GM21528 (cell line): ENCODE measurements around the gene NOB1.
"Not testable (repeated sequence)": the region's sequence is repeated elsewhere in the genome, so short reads cannot be mapped to it uniquely, and the experiment has no call there.

Experiments
- ATAC-seq: cut with Tn5 transposase; IDR thresholded peaks from one replicate; pipeline ENCODE4 v1.9.1; 2021; ENCODE audit warnings: mild to moderate bottlenecking, moderate library complexity; ENCODE audit not compliant: unreplicated experiment, low FRiP score

The NOB1 gene

DNA sequence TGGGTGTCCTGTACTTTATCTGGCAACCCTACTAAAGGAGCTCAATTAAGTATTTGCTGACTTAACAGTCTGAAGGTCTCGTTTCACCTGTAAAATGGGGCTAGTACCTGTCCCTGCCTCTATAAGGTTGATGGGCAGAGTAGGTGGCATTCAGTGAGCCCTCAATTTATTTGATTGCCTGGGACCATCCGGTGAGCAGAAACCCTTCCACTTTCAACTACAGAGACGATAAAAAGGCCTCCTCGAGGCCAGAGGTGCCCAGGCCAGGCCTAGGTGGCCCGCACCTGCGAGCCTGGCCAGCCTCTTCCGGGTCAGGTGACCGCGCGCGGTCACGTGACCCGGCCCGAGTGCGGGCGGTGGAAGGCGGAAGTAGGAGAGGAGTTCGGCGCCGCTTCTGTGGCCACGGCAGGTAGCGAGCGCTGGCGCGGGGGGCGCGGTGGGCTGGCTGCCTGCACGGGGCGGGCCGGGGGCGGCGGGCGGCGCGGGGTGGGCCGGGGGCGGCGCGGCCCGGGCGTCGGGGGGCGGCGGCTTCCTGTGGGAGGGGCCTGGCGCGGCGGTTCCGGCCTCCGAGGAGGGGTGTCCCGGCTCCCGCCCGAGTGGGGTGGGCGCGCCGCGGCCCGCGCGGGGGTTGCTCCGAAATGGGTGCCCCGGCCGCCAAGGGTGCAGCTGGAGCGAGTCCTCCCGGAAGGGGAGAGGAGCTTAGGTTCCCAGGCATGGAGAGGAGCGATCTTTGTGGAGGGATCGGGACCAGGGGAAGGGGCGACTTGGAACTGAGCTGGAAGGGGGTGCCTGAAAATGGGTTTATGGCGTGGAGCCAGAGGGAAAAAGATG lies 7.5 kb upstream of the NOB1 start, which contains the start of gene WWP2:
Gene WWP2 (plus strand): TSS at position 350 of the 831 bp plus-strand sequence. CDS start 24,679 bp downstream, outside the sequence.
- peak; percentile 70 for ATAC-seq

DNA sequence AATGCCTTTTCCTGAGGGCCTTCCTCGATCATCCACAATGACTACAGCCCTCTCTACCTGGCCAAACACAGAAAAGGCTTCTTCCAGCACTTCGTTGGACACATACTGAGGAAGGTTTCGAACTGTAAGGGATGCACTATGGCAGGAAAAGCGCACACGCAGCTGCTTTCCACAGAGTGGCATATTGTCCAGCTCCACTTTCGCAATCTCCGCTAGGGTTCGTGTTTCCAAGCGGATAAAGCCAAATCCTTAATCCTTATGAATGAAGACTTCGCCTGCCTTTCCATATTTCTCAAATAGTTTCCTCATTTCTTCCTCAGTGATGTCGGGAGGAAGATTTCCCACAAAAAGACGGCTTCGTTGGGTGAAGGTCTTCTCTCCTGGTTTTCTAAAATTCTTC lies 2.6 kb upstream of the NOB1 start:
- not testable (repeated sequence) for ATAC-seq

DNA sequence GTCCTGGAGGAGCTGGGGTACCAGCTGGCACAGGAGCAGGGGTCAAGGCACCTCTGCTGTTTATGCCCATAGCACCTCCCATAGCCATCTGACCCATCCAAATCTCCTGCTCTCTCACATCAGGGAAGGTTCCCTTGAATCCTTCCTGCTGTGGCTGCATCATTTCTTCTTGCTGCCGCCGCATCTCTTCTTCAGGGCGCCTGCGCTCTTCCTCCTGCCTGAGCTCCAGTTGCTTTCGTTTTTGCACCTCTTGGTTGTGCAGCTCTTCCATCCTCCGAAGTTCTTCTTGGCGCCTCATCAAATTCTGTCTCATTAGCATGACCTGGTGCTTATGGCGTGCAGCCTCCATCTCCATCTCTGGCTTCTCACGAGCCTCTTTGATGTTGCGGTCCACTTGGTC lies 2.0 kb upstream of the NOB1 start:
- no peak for ATAC-seq

DNA sequence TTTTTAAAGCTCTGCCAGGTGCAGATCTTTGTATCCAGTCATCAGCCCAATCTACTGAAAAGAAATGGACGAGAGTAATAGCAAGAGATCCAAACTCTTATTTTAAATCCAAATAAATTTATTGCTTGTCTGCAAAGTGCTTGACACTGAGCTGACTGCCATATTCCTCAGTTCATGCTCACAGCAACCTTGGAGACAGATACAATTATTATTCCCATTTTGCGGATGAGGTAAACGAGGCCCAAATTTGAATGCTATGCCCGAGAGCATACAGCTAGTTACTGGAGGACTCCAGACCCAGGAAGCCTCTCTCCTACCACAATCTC lies 620 bp downstream of the NOB1 start:
- no peak for ATAC-seq

DNA sequence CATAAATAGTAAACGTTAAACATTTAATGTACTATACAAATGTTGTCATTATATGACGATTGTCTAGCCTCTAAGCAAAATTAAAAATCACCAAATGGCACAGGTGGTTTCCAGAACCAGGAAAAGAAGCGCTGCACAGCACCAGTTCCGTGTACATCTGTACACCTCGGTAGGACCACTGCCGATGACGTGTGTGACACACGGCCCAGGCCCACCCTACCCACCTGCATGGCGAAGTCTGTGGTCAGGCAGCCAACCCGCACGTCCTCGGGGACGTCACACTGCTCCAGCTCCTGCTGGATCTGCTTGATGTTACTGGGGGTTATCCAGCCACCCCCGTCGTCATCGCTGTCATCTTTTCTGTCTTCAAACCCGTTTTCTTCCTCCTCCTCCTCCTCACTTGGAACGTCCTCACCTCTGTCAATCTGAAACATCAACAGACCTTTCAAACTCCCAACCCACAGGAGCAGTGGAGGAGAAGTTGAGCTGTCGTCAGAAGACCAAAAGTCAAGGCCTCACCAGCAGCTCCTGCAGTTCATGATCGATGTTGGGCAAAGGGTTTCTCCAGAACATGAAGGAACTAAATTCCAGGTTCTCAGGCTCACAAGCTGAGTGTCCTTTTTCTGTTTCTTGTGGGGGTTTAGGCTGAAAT lies 5.9 kb downstream of the NOB1 start:
- ATAC-seq, result no peak

DNA sequence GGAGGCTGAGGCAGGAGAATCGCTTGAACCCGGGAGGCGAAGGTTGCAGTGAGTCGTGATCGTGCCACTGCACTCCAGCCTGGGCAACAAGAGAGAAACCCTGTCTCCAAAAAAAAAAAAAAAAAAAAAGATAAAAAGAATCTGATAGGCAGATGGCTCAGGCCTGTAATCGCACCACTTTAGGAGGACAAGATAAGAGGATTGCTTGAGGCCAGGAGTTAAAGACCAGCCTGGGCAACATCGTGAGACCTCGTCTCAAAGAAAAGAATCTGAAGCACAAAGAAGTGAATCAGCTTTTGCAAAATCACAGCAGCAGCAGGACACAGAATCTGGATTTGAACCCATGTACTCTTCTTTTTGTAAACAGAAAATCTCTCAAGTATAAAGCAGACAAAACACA lies 7.6 kb downstream of the NOB1 start:
- no peak for ATAC-seq

DNA sequence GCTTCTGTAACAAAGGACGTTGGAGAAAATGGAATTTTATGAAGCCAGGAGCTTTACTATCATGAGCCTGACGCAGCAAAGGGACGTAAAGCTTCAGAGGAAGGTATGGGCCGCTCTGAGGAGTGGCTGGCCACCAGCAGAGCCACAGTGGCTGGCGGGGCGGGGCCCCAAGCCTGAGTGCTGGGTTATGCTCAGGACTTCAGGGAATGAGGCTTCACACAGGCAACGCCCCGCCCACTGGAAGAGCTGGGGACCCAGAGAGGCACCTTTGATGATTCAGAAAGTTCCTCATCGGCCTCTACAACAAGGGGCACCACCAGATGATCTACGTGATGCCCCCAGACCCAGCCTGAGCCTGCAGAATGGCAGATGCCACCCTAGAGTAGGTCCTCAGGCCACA lies 8.8 kb downstream of the NOB1 start:
- no peak for ATAC-seq

DNA sequence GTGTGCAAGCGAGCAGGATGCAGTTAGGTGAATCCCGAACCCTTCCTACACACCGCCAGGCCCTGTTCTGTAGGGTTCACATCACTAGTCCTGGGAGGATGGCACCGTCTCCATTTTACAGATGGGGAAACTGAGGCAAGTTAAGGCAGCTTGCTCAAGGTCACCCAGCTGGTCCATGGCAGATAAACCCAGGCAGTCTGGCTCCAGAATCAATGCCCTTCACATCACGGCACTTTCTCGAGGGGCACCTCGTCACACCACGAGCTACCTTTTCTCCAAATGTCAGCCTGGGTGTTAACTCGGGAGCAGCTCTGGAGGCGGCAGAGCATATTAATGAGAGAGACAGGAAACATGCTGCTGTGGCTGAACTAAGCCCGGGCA lies 9.5 kb downstream of the NOB1 start:
- ATAC-seq, result no peak

DNA sequence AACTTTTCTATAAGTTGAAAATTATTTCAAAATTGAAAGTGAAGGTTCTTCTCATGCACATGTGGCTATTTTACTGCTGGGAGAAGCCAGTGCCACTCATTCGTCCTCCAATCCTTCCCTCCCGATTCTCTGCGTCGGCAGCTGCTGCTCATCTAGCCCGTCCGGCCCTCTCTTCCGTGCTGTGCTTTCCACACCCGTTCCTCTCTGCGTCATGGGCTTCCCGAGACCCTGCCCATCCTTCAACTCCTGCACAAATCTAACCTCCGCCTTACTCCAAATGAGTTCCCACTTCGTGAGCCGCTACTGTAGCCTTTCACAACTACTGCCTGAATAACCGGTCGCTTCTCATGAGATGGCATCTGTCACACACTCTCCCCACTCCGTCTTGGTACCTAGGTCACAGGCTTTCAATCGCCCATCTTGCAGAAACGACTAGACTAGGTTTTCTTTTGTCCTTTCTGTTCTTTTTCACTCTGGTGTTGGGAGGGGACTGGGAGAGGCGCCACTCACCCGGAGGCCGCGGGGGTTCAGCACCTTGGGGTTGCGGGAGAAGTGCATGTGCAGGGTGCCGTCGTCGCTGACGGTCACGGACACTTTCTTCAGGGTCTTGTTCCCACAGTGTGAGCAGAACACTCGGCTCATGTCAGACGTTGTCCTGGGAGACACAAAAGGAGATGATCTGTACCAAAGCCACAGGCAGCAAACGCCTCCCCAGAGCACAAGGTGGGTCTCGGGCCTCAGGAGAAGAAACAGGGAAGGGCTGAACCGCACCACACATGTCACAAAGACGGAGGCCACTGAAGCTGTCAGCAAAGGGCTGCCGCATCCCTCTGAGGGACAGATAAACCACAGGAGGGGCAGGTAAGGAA lies 10.1 kb downstream of the NOB1 start:
- ATAC-seq, result no peak

DNA sequence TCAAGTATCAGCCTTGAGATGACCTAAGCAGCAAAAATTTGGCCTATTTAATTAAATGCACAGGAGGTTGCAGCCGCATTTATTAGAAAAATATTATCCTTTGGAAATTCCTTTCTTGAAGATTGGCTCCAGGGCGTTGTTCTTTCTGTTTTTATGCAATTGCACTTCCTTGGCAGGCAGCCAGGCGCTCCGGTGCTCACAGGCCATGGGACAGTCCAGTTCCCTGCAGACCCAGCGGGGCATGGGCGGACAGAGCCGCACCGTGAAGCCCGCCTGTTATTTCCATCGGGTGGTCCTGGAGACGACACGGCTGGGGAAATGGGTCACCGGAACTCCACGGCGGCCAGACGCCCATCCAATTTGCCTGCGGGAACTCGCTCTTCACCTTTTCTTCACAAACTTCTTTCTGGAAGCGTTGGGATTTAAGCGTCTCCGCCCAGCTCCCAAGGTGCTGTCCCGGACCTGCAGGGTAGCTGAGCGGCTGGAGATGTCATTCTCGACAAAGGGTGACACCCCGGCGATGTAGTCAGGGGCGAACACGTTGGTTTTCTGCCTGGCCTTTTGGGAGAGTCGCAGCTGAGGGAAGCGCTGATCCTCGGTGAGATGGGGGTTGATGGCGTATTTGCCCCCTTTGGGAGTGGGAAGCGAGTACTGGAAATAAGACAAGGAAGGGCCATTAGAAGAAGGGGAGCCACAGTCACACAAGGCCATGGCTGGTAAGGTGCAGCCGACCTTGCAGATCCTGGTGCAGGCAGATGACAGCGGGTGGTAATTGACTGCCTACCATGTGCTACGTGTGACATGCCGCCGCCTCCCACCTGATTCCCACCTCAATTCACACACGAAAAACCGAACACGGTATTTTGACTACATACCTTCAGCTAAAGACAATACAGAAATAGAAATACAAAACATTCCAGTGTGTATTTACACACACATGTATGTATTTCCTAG lies 12.5 kb downstream of the NOB1 start:
- ATAC-seq, result no peak

DNA sequence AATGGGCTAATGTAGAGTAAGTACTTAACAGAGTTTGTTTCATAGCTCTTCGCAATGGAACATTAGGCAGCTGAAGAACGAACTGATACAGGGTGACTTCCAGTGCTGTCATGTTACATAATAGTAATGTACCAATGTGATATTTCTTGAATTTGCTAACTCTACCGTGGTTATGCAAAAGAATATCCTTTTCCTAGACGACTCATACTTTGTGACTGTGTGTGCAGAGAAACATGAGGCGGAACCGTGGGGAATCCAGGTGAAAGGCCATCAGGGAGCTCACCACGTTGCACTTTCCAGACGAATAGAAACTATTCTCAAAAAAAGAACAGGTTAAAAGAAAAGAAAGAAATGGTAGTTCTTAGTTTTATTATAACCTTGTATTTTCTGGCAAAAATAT lies 13.2 kb downstream of the NOB1 start:
- ATAC-seq, result no peak

DNA sequence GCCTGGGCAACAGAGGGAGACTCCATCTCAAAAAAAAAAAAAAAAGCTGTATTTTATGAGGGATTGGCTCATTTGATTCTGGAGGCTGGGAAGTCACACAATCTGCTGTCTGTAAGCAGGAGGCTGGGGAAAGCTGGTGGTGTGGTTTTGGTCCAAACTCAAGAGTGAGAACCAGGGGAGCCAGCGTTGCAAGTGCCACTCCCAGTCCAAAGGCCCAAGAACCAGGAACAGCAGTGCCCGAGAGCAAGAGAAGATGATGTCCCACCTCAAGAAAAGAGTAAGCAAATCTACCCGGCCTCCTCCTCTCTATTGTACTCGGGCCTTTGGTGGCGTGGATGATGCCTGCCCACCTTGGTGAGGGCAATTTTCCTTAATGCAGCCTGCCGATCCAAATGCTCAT lies 22.6 kb downstream of the NOB1 start:
- no peak for ATAC-seq

DNA sequence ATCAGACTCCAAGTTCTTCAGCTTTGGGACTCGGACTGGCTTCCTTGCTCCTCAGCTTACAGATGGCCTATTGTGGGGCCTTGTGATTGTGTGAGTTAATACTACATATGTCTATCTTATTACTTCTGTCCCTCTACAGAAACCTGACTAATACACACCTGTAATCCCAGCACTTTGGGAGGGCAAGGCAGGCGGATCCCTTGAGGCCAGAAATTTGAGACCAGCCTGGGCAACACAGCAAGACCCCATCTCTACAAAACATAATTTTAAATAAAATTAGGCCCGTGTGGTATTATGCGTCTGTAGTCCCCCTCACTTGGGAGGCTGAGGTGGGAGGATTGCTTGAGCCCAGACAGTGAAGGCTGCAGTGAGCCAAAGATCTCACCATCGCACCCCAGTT lies 23.4 kb downstream of the NOB1 start:
- ATAC-seq, result not testable (repeated sequence)

DNA sequence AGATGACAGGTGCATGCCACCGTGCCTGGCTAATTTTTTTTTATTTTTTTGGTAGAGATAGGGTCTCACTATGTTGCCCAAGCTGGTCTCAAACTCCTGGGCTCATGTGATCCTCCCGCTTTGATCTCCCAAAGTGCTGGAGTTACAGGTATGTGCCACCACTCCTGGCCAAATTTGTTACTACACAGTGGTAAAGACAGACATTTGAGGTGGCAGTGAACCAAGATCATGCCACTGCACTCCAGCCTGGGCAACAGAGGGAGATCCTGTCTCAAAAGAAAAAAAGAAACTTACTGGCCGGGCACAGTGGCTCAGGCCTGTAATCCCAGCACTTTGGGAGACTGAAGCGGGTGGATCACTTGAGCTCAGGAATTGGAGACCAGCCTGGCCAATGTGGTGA lies 25.7 kb downstream of the NOB1 start:
- ATAC-seq, result not testable (repeated sequence)

DNA sequence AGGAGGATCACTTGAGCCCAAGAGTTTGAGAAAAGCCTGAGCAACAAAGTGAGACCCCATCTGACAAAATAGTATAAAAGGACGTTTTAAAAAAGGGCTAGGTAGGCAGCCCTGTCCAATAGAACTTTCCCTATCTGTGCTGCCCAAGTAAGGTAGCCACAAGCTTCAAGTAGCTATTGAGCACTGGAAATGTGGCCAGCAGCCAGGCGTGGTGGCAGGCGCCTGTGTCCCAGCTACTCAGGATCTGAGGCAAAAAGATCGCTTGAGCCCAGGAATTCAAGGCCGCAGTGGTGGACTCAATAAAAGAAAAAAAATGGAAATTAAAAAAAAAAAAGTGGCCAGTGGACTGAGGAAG lies 26.8 kb downstream of the NOB1 start:
- ATAC-seq, result no peak

DNA sequence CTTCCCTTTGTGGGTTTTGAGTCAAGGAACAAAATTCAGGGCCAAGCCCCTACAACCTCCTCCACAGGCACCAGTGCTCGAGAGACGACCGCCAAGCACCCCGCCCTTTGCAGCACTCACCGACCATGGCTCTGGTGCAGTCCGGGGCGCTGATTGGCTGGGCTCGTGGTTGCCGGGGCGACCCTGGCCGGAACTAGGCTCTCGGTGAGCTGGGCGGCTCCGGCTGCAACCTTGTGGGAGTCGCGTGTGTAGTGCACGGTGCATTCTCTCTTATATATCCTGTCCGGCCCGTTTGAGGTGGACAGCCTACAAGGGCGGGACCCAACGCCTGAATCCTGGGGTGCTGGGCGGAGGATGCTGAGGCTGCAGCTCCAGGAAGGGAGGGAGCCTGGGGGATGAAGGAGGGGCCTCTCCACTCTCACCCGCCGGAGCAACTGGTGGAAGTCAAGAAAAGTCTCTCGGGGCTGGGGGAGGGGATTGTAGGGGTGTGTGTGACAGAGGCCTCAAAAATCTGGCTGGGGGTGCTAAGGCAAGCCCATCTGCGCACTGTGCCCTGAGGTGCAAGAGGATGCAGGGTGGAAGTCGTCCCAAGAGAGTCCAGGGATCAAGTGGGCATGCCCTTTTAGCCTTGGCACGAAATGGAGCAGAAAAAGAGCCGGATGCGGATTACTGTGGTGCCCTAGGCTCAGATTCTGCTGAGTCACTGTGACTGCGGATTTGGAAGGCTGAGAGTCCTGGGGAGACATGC lies 28.2 kb downstream of the NOB1 start, which contains the start of gene NQO1:
Gene NQO1 (minus strand): TSS at position 248 of the 748 bp plus-strand sequence. CDS start 121 bp downstream, at position 127.
- peak; percentile 96 for ATAC-seq

DNA sequence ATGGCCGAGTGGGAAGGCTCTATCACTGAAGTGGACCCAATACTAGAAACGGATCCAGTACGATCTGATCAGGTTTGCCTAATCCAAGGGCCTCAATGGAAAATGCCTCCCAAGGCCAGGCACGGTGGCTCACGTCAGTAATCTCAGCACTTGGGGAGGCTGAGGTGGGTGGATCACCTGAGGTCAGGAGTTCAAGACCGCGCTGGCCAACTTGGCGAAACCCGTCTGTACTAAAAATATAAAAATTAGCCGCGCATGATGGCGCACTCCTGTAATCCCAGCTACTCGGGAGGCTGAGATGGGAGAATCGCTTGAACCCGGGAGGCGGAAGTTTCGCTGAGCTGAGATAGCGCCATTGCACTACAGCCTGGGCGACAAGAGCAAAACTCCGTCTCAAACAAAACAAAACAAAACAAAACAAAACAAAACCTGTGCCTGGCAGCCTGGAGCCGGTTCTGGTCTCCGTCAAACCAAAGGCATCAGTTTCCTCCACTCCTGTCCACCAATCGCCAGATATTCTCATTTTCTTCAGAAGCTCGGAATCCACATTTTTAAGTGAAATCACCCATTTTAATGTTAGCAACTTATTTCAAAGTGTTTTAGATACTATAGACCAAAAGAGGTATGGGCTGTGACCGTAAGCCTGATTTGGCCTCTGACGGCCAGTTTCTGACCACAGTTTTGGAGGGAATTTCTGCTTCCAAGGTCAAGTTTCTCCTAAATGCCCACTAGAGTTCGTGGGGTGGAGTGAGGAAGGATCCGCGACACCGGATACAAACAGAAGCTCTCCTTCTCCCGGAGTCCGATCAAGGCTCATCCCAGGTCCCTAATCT lies 29.0 kb downstream of the NOB1 start:
- ATAC-seq, result no peak

DNA sequence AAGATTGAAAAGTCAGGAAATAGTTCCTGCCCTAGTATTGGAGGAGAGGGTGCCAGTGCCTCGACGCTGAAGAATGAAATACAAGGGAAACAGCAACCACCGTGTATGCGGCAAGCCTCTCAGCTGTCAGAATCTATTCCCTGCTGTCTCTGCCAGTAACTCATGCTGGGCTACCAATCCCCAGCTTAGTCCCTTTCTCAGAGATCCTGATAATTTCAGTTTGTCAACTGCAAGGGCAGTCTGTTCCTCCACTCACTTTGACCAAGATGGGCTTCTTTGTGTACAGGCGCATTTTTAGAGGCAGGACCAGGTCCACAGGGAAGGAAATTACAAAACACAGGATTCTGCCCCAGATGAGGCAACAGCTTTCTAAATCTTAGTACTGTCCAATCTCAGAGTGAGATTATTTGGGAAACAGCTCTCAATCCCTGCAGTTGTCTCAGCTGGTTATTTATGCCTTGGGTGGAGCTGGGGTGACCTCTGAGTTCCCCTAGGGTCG lies 29.7 kb downstream of the NOB1 start:
- ATAC-seq, result no peak
